DMS53 treated with DMSO at 0.1 percent for 48 hours (cell line): ENCODE data around the gene CCNF.
"Not testable (repeated sequence)": the region's sequence is repeated elsewhere in the genome, so short reads cannot be mapped to it uniquely, and the experiment has no call there.

Experiments used
- DNase-seq: peaks from one replicate; lab custom pipeline; 2025; ENCODE audit not compliant: unreplicated experiment; lab: John Stamatoyannopoulos, UW

Gene CCNF

DNA sequence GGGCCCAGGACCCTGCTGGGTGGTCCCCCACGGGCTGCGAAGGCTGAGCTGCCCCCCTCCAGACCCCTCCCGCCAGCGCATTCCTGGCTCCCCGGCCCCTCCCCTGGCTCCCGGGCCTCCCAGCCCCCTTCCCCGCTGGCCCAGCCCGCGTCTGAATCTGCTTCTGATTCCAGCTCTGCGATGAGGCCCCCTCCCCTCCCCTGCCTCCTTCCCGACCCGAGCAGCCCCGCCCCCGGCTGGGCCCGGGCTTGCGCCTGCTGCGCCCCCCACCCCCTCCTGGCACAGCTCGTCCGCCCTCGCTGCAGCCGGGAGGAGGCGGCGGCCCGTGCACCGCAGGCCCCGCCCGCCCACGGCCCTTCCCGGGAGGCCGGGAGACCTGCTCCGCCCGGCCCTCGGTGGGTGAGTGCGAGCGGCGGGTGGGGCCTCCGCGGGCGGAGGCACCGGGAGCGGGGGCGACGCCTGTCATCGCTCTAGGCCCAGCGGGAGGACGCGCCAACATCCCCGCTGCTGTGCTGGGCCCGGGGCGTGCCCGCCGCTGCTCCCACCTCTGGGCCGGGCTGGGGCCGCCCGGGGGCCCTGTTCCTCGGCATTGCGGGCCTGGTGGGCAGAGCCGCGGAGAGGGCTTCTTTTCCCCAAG lies 41.9 kb downstream of the CCNF start, which contains the start of gene NTN3:
Gene NTN3, plus strand, starts transcription at position 282 of the 637 bp plus-strand sequence. CDS start 405 bp downstream, outside the sequence.
- DNase-seq: no peak

DNA sequence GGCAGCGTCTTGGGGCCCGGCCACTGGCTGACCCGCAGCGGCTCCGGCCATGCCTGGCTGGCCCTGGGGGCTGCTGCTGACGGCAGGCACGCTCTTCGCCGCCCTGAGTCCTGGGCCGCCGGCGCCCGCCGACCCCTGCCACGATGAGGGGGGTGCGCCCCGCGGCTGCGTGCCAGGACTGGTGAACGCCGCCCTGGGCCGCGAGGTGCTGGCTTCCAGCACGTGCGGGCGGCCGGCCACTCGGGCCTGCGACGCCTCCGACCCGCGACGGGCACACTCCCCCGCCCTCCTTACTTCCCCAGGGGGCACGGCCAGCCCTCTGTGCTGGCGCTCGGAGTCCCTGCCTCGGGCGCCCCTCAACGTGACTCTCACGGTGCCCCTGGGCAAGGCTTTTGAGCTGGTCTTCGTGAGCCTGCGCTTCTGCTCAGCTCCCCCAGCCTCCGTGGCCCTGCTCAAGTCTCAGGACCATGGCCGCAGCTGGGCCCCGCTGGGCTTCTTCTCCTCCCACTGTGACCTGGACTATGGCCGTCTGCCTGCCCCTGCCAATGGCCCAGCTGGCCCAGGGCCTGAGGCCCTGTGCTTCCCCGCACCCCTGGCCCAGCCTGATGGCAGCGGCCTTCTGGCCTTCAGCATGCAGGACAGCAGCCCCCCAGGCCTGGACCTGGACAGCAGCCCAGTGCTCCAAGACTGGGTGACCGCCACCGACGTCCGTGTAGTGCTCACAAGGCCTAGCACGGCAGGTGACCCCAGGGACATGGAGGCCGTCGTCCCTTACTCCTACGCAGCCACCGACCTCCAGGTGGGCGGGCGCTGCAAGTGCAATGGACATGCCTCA lies 42.6 kb downstream of the CCNF start:
- no peak for DNase-seq

DNA sequence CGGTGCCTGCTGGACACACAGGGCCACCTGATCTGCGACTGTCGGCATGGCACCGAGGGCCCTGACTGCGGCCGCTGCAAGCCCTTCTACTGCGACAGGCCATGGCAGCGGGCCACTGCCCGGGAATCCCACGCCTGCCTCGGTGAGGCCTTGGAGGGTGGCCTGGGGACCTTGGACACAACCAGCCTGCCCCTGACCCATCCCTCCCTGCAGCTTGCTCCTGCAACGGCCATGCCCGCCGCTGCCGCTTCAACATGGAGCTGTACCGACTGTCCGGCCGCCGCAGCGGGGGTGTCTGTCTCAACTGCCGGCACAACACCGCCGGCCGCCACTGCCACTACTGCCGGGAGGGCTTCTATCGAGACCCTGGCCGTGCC lies 43.2 kb downstream of the CCNF start:
- DNase-seq: no peak

DNA sequence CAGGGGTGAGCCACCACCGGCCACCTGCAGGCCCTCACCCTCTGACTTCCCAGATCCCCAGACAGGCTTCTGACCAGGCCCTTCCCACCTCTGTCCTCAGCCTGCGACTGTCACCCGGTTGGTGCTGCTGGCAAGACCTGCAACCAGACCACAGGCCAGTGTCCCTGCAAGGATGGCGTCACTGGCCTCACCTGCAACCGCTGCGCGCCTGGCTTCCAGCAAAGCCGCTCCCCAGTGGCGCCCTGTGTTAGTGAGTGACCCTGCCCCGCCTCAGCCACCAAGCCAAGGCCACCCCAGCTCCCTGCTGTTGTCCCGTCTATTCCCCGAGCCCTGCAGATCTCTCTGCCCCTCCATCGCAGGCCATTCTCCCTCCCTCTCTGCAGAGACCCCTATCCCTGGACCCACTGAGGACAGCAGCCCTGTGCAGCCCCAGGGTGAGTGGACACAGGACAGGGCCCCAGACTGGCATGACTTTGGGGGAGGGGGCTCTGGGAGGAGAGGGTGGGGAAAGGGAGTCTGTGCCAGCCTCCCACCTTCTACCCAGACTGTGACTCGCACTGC lies 43.7 kb downstream of the CCNF start:
- DNase-seq: no peak

DNA sequence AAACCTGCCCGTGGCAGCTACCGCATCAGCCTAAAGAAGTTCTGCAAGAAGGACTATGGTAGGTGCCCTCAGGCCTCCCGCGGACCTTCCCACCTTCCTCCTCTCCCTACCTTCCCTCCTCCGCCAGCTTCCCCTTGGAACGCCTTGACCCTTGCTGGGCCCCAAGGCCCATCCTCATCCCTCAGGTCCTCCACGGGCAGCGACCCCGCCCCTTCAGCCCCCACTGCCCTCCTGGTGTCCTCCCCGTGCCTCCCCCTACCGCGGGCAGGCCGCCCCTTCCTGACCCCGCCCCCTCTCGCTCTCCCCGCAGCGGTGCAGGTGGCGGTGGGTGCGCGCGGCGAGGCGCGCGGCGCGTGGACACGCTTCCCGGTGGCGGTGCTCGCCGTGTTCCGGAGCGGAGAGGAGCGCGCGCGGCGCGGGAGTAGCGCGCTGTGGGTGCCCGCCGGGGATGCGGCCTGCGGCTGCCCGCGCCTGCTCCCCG lies 44.2 kb downstream of the CCNF start:
- peak; percentile 16 for DNase-seq

DNA sequence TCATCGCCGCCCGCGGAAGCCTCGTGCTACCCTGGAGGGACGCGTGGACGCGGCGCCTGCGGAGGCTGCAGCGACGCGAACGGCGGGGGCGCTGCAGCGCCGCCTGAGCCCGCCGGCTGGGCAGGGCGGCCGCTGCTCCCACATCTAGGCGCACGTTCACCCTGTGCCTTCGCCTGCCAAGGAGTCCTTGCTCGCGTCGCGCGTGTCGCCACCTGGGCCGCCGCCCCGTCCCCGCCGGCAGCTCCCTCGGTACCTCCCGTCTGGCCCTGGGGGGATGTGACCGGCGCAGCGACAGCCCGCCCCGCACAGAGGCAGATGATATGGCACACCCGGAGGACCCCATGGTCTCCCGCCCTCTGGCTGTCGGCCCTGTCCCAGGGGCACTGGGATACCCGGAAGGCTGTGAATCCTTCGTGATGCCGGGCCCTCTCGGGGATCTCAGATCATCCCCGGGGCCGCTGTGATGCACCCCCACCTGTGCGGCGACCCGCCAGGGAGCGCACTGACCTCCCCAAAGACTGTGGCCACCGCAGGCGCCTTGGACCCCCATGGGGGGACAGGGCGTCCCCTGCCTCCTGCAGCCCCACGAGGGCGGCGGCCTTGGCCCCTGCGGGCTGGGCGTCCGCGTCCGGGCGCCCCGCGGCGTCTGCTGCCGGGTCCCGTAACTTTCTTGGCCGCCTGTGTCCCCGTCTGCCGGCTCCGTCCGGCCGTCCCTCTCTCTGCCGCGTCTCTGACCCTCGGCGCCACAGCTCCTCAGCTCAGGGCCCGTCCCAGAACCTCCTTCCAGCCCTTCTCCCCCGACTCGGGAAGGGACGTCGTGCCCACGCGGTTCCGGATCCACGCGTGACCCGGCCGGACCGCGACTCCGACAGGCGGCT lies 45.0 kb downstream of the CCNF start:
- DNase-seq: peak; percentile 17

DNA sequence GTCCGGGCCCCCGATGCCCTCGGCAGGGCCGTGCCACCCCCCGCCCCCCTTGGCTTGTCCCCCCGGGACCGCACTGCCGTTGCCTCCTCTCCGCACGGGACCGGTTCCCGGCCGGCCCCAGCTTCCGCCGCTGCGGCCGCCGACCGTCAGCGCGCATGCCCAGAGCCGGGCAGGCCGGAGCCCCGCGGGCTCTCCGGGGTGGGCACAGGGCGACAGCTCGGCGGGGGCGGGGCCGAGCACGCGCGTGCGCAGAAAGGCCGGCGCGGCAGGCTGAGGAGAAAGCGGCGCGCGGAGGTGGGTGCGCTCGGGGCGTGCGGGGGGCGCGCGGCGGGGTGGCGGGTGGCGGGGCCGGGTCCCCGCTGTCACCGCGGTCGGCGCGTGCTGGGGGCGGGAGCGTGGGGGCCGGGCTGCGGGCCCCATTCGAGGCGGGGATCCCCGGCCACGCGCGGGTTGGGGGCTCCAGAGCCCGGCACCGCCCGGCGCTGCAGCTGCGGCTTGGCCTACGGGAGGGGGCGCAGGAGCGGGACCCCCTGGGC lies 45.7 kb downstream of the CCNF start, which contains the start of gene TBC1D24:
Gene TBC1D24, plus strand, starts transcription at position 251 of the 536 bp plus-strand sequence. CDS start 21,022 bp downstream, outside the sequence.
- peak; percentile 30 for DNase-seq

DNA sequence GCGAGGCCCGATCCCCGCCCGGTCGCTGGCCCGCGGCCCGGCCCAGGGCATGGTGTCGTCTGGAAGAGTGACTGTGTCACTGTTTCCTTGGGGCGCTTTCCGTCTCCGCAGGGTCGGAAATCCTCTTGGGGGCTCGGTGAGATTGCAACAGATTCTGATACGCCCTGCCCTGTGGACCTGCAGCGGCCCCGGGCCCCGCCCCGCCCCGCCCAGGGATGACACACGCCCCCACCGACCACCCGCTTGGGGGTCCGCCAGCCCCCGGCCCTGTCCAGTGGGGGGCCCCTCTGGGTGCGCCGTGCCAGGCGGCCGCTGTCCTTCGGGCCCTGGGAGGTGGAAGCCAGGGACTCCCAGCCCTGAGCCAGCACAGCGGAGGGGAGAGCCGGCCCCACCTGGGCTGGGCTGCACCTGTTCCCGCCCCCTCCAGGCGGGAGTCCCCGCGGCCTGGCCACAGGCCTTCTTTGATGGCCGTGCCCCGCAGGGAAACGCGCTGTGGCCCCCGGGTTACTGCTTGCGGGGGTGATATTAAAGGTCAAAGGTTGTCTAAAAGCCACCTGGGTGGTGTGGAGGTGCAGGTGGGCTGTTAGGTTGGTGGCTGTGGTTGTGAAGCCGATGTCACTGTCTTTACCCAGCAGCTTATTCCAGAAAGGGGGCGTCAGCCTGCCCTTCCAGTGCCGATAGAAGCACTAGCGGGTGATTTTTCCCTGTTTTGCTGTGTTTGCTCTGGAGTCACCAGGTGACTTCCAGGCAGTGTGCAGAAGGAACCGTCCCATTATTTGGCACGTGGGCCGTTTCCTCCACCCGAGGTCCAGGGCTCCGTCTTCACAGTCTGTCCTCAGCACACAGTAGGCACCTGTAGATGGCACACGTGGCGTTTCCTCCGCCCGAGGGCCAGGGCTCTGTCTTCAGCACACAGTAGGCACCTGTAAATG lies 46.4 kb downstream of the CCNF start:
- DNase-seq: no peak

DNA sequence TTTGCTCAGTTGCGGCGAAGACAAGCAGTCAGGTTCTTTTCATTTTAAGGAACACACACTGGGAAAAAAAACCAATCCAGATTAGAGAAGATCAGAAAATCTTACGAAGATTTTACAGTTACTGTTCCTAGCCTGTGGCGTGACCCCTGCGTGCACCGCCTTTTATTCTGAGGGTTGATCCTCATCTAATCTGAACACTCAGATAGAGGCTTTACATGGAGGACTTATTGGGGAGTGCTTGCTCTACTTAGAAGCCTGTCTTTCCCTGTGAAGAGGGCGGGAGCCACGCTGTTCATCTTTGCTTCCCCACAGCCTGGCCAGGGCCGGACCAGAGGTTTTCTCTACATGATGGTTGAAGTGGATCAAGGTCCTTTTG lies 47.1 kb downstream of the CCNF start:
- DNase-seq: no peak

DNA sequence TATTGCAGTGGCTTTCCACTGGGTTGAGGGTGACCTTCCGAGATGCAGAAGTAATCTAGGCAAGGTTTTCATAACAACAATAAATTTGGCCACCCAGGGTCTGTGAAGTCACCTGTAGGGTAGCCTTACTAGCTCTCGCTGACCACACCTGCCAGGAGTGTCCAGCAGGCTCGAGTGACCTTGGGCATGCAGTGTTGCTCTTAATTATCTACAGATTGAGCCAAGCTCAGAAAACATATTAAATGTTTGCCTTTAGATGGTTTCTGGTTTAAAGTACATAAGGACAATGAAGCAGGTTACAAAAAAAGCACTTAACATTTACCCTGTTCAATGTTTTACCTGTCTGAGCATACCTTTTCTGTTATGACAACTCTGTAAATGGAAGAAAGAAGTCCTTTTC lies 47.5 kb downstream of the CCNF start:
- DNase-seq: no peak

DNA sequence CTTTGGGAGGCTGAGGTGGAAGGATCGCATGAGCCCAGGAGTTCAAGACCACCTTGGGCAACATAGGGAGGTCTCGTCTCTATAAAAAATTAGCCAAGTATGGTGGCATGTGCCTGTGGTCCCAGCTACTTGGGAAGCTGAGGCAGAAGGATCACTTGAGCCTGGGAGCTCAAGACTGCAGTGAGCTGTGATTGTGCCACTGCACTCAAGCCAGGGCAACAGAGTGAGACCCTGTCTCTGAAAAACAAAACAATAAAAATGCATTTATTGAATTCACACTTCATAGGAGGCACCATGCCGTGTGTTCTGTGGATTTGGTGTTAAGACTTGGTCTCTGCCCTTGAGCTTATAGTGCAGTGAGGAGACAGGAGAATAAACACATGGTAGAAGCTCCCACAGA lies 48.1 kb downstream of the CCNF start:
- DNase-seq: no peak

DNA sequence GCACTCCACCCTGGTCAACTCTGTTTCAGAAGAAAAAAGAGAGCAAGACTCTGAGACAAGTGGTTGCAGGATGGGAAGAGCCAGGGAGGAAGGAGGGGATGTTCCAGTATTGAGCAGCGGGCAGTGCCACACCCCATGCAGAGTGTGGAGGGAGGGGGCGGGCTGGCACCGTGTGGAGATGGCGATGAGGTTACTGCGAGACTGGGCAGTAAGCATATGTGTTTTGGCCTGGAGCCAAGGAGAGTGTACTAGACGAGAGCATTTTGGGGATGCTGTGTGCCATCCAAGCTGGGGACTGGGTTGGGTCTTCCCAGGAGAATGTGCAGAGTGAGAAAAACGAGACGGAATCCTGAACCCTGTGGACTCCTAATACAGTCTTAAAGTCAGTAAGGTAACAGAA lies 49.0 kb downstream of the CCNF start:
- no peak for DNase-seq

DNA sequence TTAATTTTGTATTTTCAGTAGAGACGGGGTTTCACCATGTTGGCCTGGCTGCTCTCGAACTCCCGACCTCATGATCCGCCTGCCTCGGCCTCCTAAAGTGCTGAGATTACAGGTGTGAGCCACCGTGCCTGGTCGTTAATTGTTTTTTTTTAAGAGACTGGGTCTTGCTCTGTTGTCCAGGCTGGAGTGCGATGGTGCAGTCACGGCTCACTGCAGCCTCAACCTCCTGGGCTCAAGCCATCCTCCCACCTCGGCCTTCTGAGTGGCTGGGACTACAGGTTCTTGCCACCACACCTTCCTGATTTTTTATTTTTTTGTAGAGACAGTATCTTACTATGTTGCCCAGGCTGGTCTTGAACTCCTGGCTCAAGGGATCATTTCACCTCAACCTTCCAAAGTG lies 50.7 kb downstream of the CCNF start:
- DNase-seq: not testable (repeated sequence)

DNA sequence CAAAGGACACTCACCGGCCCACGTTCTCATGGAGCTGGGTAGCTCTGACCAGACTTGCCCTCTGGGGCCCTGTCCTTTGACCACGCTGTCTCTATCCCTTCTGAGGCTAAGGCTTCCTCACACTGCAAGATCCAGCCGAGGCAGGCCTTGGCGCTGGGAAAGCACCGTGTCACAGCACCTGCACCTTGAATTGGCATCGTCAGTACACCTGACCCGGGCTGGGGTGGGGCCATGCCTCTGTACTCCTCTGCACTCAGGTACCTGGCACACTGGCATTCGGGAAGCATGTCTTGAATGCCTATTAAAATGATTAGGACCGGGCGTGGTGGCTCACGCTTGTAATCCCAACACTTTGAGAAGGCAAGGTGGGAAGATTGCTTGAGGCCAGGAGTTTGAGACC lies 51.7 kb downstream of the CCNF start:
- no peak for DNase-seq

DNA sequence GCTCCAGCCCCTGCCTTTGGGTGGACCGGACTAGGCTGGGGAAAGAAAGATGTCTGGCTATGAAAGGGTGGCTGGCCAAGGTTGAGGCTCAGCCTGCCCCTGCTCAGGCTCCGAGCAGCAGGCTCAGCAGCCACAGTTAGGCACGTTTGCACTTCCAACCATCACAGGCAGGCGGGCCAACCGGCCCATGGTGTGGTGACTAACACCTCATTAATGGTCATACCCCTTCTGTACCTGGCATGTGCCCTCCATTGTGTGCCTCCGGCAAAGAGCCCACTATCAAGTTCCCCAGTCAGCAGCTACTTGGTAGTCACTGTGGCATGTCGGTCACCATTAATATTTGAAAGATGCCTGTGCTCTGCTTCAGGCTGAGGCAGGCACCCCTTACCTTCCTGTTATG lies 52.4 kb downstream of the CCNF start:
- no peak for DNase-seq

DNA sequence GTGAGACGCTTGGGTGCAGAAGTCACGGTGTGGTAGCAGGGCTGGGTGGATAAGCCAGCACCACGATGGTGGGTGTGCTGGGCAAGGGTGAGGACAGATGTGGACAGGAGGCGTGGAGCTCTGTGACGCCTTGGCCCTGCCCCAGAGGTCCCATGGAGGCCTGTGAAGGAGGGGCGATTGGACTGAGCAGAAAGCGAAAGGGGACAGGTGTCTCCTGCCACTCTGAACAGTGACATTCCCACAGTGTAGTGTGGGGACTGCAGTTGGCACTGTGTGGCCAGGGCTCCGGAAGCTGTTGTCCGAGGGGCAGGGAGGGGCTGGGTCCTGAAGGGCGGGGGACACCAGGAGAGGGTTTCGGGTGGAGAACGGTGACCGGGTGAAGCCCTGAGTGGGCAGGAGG lies 53.0 kb downstream of the CCNF start:
- DNase-seq: no peak

DNA sequence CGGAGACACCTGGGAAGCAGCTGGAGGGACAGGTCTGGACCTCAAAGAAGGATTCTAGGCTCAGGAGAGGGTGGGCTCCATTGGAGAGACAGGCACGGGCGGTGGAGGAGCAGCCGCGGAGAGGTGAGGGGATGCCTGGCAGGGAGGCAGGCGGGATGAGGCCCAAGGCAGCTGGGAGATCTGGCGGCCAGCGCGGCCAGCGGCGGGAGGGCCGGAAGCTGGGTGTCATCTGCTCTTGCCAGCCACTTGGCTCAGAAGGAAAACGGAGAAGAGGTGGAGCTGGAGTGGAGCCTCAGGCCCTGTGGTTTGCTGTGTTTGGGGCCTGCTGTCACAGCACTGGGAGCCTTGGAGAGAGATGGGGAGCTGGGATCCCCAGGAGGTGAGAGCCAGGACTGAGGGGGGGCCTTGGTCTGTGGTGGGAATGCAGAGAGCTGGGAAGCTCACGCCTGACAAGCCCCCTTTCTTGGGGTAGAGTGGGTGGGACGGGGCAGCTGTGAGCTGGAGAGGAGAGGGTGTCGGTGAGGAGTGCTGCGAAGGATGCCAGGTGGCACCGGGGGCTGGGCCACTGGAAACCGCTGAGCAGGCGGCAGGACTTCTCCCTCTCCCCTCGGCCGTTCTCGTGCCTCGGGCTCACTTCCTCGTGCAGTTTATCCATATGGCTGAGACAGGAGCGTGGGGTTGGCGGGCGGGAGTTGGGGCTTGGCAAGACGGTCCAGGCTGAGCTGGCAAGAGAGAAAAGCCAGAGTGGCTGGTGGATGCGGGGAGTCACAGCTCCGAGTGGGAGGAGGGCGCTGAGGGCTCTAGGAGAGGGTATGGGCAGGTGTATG lies 53.7 kb downstream of the CCNF start:
- DNase-seq: peak; percentile 40

DNA sequence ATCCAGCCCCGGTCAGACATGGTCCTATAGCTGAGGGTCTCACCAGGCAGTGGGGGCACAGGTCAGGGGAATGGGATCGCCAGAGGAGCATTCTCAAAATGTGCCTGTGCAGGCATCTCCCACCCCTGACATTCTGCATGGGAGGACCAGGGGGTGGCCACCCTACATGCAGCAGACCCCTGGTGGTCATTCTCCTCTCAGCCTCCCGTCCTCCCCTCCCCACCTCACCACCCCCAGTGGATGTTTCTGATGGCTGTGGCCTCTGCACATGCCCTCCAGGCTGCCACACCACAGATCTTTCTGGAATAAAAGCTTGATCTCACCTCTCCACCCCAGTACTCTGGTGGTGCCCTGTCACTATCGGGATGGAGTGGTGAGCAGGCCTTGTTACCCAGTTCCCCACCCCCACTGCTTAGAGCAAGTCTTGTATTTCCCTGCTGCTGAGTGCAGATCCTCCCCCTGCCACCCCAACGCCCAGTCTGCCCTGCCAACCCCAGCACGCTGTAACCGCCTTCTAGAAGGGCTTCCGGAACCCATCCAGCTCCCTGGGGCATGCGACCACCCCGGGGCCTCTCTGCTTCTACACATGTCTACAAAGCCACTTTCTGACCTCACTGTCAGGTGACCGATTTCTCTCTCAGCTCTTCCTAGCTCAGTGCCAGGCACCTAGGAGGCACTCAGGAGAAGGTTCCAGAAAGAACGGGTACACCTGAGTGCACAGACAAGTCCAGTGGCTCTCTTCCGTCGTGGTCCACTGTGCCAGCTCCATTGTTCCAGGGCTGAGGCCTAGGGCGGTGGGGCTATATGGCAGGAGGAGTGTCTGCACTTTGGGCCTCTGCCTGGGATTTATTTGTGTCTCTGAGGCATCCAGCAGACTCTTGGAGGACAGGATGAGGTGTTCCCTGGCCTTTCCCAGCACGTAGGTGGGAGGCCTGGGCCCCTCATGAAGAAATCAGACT lies 55.0 kb downstream of the CCNF start:
- DNase-seq: no peak
